ENCODE data around the gene GSTT2. TPM values are rescaled to one million over a fixed set of nuclear protein-coding genes. Genes with fewer than 3 reads are reported as not detected.
A peak's percentile ranks its signal among the peaks of the same experiment; 100 is the strongest.

Gene GSTT2
- total and polyA plus RNA-seq, 11 donors: 0.30 to 2.1 (median 0.60) TPM; not detected in 8

GRCh38 chr22:24026056-24026455 is 46.1 kb downstream of the GSTT2 start:
- no peak for ATAC-seq
- DNase-seq: no peak
- TF ChIP-seq CTCF (IDR thresholded peaks at IDR 0.05) (no peak), POLR2A (IDR thresholded peaks at IDR 0.05) (no peak)
- Histone ChIP-seq H3K27ac (no peak overlapping the region), H3K27me3 (no peaks in the 10 kb centered on the region), H3K4me3 (no peak overlapping the region), H3K4me1 (peaks cover 0 to 18% (median 0%) of the 10 kb centered on the region in 12 donors), H3K9me3 (peaks cover 0 to 18% (median 0%) of the 10 kb centered on the region in 12 donors), H3K36me3 (peaks cover 0 to 15% (median 0%) of the 10 kb centered on the region in 9 donors)
- 89 to 93% (median 91%) methylated on average over 2 of the region's 2 CpGs for WGBS, 4 donors
- intact Hi-C loops (cut with DNase I): no loop called here

GRCh38 chr22:24026733-24027132 is 46.8 kb downstream of the GSTT2 start:
- no peak for ATAC-seq
- TF ChIP-seq CTCF (IDR thresholded peaks at IDR 0.05) (no peak), POLR2A (IDR thresholded peaks at IDR 0.05) (no peak)
- WGBS, 4 donors: 93 to 96% (median 95%) methylated on average over 3 of the region's 3 CpGs
- Histone ChIP-seq H3K4me3 (no peak overlapping the region), H3K27ac (no peak overlapping the region), H3K4me1 (peaks cover 0 to 18% (median 0%) of the 10 kb centered on the region in 12 donors), H3K9me3 (peaks cover 0 to 18% (median 0%) of the 10 kb centered on the region in 12 donors), H3K27me3 (no peaks in the 10 kb centered on the region), H3K36me3 (peaks cover 0 to 13% (median 0%) of the 10 kb centered on the region in 9 donors)
- DNase-seq: no peak
- intact Hi-C loops (cut with DNase I): no loop called here

GRCh38 chr22:24027389-24027975 is 47.5 kb downstream of the GSTT2 start:
- peaks cover 0 to 13% (median 0%) of the 10 kb centered on the region in 9 donors for H3K36me3 ChIP-seq
- peaks cover 0 to 18% (median 0%) of the 10 kb centered on the region in 12 donors for H3K4me1 ChIP-seq
- intact Hi-C loops (cut with DNase I): no loop called here
- ATAC-seq (peak; percentile 41 to 71 (median 60)), DNase-seq (peak in 1 of 5 donors; percentile 41)
- H3K9me3 ChIP-seq: peaks cover 0 to 18% (median 0%) of the 10 kb centered on the region in 12 donors
- H3K27ac ChIP-seq: no peak overlapping the region
- TF ChIP-seq POLR2A (IDR thresholded peaks at IDR 0.05): no peak
- no peak for TF ChIP-seq CTCF (IDR thresholded peaks at IDR 0.05)
- H3K4me3 ChIP-seq: no peak overlapping the region
- 82 to 91% (median 88%) methylated on average over 3 of the region's 3 CpGs for WGBS, 4 donors
- no peaks in the 10 kb centered on the region for H3K27me3 ChIP-seq

- WGBS, 4 donors: 60 to 69% (median 64%) methylated on average over 2 of the region's 2 CpGs
- no peak for DNase-seq
- peaks cover 0 to 13% (median 0%) of the 10 kb centered on the region in 9 donors for H3K36me3 ChIP-seq
- peaks cover 0 to 18% (median 0%) of the 10 kb centered on the region in 12 donors for H3K4me1 ChIP-seq
- H3K27me3 ChIP-seq: no peaks in the 10 kb centered on the region
- no peak for TF ChIP-seq CTCF (IDR thresholded peaks at IDR 0.05)
- no peak for TF ChIP-seq POLR2A (IDR thresholded peaks at IDR 0.05)
- peaks cover 0 to 18% (median 0%) of the 10 kb centered on the region in 12 donors for H3K9me3 ChIP-seq
- intact Hi-C loops (cut with DNase I): no loop called here
- no peak overlapping the region for H3K4me3 ChIP-seq
- ATAC-seq: no peak
- H3K27ac ChIP-seq: no peak overlapping the region
Observed at GRCh38 chr22:24027991-24028390, 48.1 kb downstream of the GSTT2 start.

All from heart left ventricle (tissue), 16 donors.